Measurements from ENCODE around the gene CFAP70. TPM values are rescaled to one million over a fixed set of nuclear protein-coding genes. Genes with fewer than 3 reads are reported as not detected.

Gene CFAP70
- total RNA-seq, 1 experiment from 2014 or later, result 1.5 TPM

DNA sequence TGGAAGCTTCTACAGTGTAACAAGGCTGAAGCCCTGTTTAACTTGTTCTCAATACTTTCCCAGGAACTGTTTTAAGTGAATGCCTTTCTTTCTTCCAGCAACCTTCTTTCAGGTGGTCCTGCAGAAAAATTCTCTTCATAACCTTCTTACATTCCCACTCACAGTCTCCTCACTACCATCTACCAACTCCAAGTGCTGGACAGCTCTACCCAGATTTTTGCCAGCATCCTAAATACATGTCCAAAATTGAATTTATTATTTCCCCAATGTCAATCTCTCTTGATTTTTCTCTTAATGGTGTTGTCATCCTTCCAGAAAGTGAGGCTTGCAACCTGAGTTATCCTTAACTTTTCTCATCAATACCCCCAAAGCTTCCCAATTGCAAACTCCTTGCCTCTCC lies 48.2 kb downstream of the CFAP70 start:
- no TSS peak for BruUV-seq (replicated peaks)
- H3K36me3 Mint-ChIP-seq (ENCODE audit: insufficient read depth, unreplicated experiment), result peaks cover 6% of the 10 kb centered on the region
- H3K27me3 Mint-ChIP-seq (ENCODE audit: insufficient read depth, unreplicated experiment), result peaks cover 11% of the 10 kb centered on the region
- DNase-seq (ENCODE audit: unreplicated experiment), result no peak
- TF ChIP-seq CTCF (IDR thresholded peaks at IDR 0.05; ENCODE audit: unreplicated experiment), result no peak
- ChIA-PET POLR2A (no interaction called here), CTCF (no interaction called here)
- H3K4me3 Mint-ChIP-seq (ENCODE audit: unreplicated experiment), result no peak overlapping the region
- H3K4me1 Mint-ChIP-seq (ENCODE audit: insufficient read depth, unreplicated experiment), result no peaks in the 10 kb centered on the region
- H3K27ac Mint-ChIP-seq (ENCODE audit: low read depth, unreplicated experiment), result no peak overlapping the region
- H3K9me3 Mint-ChIP-seq (ENCODE audit: unreplicated experiment), result peaks cover 20% of the 10 kb centered on the region
- intact Hi-C loops (cut with micrococcal nuclease), result no loop called here

DNA sequence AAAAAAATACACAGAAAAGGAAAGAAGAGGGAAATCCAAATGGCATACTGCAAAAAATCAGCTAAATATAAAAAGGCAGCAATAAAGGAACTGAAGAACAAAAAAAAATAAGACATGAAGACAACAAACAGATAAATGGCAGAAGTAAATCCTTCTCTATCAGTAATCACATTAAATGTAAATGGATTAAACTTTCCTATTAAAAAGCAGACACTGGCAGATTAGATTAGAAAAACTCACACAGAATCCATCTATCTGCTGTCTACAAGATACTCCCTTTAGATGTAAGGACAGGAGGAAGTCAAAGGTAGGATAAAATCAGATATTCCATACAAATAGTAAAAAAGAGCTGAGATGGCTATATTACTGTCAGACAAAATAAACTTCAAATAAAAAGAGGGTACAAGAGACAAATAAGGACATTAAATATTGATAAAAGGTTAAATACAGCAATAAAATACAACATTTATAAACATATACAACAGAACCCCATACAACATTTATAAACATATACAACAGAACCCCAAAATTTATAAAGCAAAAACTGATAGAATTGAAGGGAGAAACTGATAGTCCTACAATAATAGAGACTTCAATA lies 51.4 kb downstream of the CFAP70 start:
- ChIA-PET CTCF (interaction anchor here (0.8 kb wide), 1 partner anchor 8 kb away, joined by 3 read pairs; no protein-coding TSS in a partner anchor), POLR2A (interaction anchor here (0.7 kb wide), 1 partner anchor 47 kb away, joined by 3 read pairs; no protein-coding TSS in a partner anchor)
- Mint-ChIP-seq H3K4me1 (ENCODE audit: insufficient read depth, unreplicated experiment) (no peaks in the 10 kb centered on the region), H3K36me3 (ENCODE audit: insufficient read depth, unreplicated experiment) (peaks cover 6% of the 10 kb centered on the region), H3K27me3 (ENCODE audit: insufficient read depth, unreplicated experiment) (peaks cover 11% of the 10 kb centered on the region), H3K9me3 (ENCODE audit: unreplicated experiment) (peaks cover 21% of the 10 kb centered on the region), H3K27ac (ENCODE audit: low read depth, unreplicated experiment) (no peak overlapping the region), H3K4me3 (ENCODE audit: unreplicated experiment) (no peak overlapping the region)
- TF ChIP-seq CTCF (IDR thresholded peaks at IDR 0.05; ENCODE audit: unreplicated experiment), result no peak
- DNase-seq (ENCODE audit: unreplicated experiment), result no peak
- BruUV-seq (replicated peaks), result no TSS peak
- intact Hi-C loops (cut with micrococcal nuclease), result no loop called here

DNA sequence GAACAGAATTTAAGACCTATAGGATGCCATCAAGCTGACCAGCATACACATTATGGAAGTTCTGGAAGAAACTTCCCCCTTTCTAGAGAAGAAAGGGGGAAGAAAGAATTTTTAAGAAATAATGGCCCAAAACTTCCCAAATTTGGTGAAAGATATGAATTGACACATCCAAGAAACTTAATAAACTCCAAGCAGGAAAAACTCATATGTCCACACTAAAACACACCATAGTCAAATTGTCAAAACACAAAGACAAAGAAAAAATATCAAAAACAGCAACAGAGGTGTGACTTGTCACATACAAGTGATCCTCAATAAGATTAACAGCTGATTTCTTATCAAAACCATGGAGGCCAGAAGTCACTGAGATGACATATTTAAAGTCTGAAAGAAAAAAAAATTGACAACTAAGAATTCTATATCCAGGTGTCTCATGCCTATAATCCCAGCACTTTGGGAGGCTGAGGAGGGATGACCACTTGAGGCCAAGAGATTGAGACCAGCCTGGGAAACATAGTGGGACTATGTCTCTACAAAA lies 52.4 kb downstream of the CFAP70 start:
- H3K9me3 Mint-ChIP-seq (ENCODE audit: unreplicated experiment), result peaks cover 21% of the 10 kb centered on the region
- H3K4me1 Mint-ChIP-seq (ENCODE audit: insufficient read depth, unreplicated experiment), result no peaks in the 10 kb centered on the region
- peaks cover 4% of the 10 kb centered on the region for H3K36me3 Mint-ChIP-seq (ENCODE audit: insufficient read depth, unreplicated experiment)
- H3K27me3 Mint-ChIP-seq (ENCODE audit: insufficient read depth, unreplicated experiment), result peaks cover 7% of the 10 kb centered on the region
- no peak overlapping the region for H3K27ac Mint-ChIP-seq (ENCODE audit: low read depth, unreplicated experiment)
- POLR2A ChIA-PET, result no interaction called here
- DNase-seq (ENCODE audit: unreplicated experiment), result no peak
- no peak for TF ChIP-seq CTCF (IDR thresholded peaks at IDR 0.05; ENCODE audit: unreplicated experiment)
- BruUV-seq (replicated peaks), result no TSS peak
- H3K4me3 Mint-ChIP-seq (ENCODE audit: unreplicated experiment), result no peak overlapping the region
- intact Hi-C loops (cut with micrococcal nuclease), result no loop called here
- CTCF ChIA-PET, result interaction anchor here (0.7 kb wide), 1 partner anchor 323 kb away, joined by 3 read pairs; no protein-coding TSS in a partner anchor

DNA sequence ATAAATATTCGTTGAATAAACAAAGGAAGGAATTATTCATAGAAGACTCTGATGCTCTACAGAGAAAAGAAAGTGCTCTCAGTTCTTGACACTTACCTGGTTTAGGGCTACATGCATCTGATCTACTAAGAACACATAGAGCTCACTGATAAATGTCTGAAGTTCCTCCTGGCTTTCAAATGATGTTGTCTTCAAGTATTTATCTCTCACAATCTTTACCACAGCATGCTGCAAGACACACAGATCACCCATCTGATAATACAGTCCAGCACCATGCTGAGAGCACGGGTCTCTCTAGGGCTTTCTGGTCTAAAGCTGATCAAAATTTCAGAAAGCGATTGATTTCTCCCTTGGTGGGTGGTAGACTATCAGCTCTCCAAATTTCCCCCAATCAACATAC lies 61.7 kb downstream of the CFAP70 start:
- no peaks in the 10 kb centered on the region for H3K4me1 Mint-ChIP-seq (ENCODE audit: insufficient read depth, unreplicated experiment)
- no peaks in the 10 kb centered on the region for H3K9me3 Mint-ChIP-seq (ENCODE audit: unreplicated experiment)
- TF ChIP-seq CTCF (IDR thresholded peaks at IDR 0.05; ENCODE audit: unreplicated experiment), result no peak
- no TSS peak for BruUV-seq (replicated peaks)
- ChIA-PET CTCF (no interaction called here), POLR2A (no interaction called here)
- H3K27ac Mint-ChIP-seq (ENCODE audit: low read depth, unreplicated experiment), result no peak overlapping the region
- H3K36me3 Mint-ChIP-seq (ENCODE audit: insufficient read depth, unreplicated experiment), result no peaks in the 10 kb centered on the region
- intact Hi-C loops (cut with micrococcal nuclease), result no loop called here
- no peak overlapping the region for H3K4me3 Mint-ChIP-seq (ENCODE audit: unreplicated experiment)
- DNase-seq (ENCODE audit: unreplicated experiment), result no peak
- H3K27me3 Mint-ChIP-seq (ENCODE audit: insufficient read depth, unreplicated experiment), result peaks cover 16% of the 10 kb centered on the region

Data from MCF 10A (cell line).